Erythroblast (primary cell): ENCODE results near the gene WDR87.

ENCODE experiments used
- GATA1 ChIP-seq: IDR thresholded peaks from 2 replicates; pipeline ENCODE4 v1.6.1; 2011; ENCODE audit warnings: low read depth, mild to moderate bottlenecking, control low read depth, low read length, moderate library complexity
- POLR2A ChIP-seq: IDR thresholded peaks from 2 replicates; pipeline ENCODE4 v1.6.1; 2011; ENCODE audit warnings: mild to moderate bottlenecking, low read length

- TF ChIP-seq POLR2A (no peak), GATA1 (no peak)
Observed at GRCh38 chr19:37936166-37936565, 29.8 kb upstream of the WDR87 start.
